GM21367 (cell line): ENCODE results near the gene PTEN.
"Not testable (repeated sequence)": the region's sequence is repeated elsewhere in the genome, so short reads cannot be mapped to it uniquely, and the experiment has no call there.

Experiments used
- ATAC-seq: cut with Tn5 transposase; IDR thresholded peaks from one replicate; pipeline ENCODE4 v1.9.1; 2021; ENCODE audit not compliant: unreplicated experiment

The PTEN gene

GRCh38 chr10:87868277-87868676 lies 4.9 kb downstream of the PTEN start:
- no peak for ATAC-seq

GRCh38 chr10:87869139-87869538 lies 5.7 kb downstream of the PTEN start:
- ATAC-seq = not testable (repeated sequence)

GRCh38 chr10:87869773-87870551 lies 6.5 kb downstream of the PTEN start:
- ATAC-seq = no peak

- ATAC-seq = no peak
Measured at GRCh38 chr10:87872828-87873227, 9.4 kb downstream of the PTEN start.

GRCh38 chr10:87873656-87874055 lies 10.2 kb downstream of the PTEN start:
- ATAC-seq = no peak

- no peak for ATAC-seq
Measured at GRCh38 chr10:87875929-87876571, 12.6 kb downstream of the PTEN start.

- no peak for ATAC-seq
Measured at GRCh38 chr10:87878664-87879459, 15.4 kb downstream of the PTEN start.

- ATAC-seq = no peak
Measured at GRCh38 chr10:87880336-87880735, 16.9 kb downstream of the PTEN start.

GRCh38 chr10:87881373-87882059 lies 18.1 kb downstream of the PTEN start:
- ATAC-seq = not testable (repeated sequence)

- no peak for ATAC-seq
Measured at GRCh38 chr10:87882555-87883294, 19.3 kb downstream of the PTEN start.

- no peak for ATAC-seq
Measured at GRCh38 chr10:87886635-87887034, 23.2 kb downstream of the PTEN start.

GRCh38 chr10:87887146-87887545 lies 23.7 kb downstream of the PTEN start:
- no peak for ATAC-seq

- ATAC-seq = no peak
Measured at GRCh38 chr10:87887548-87888289, 24.3 kb downstream of the PTEN start.

GRCh38 chr10:87895430-87895829 lies 32.0 kb downstream of the PTEN start:
- ATAC-seq = no peak

GRCh38 chr10:87896216-87896615 lies 32.8 kb downstream of the PTEN start:
- no peak for ATAC-seq

- ATAC-seq = not testable (repeated sequence)
Measured at GRCh38 chr10:87897957-87898356, 34.5 kb downstream of the PTEN start.

GRCh38 chr10:87903396-87903795 lies 40.0 kb downstream of the PTEN start:
- not testable (repeated sequence) for ATAC-seq

GRCh38 chr10:87913156-87913921 lies 49.9 kb downstream of the PTEN start:
- ATAC-seq = no peak

- ATAC-seq = no peak
Measured at GRCh38 chr10:87915406-87915805, 52.0 kb downstream of the PTEN start.
